ENCODE measurements around the gene RGL1.

- no peak for TF ChIP-seq POLR2A (IDR thresholded peaks at IDR 0.05; ENCODE audit: borderline replicate concordance, extremely low read depth, insufficient read depth, insufficient read length)
- no peak for TF ChIP-seq CTCF (IDR thresholded peaks at IDR 0.05 in 2 of 3, conservative IDR thresholded peaks at IDR 0.05 in 1 of 3; ENCODE audit: borderline replicate concordance in 1 of 3, insufficient read depth in 1 of 3, low read depth in 2 of 3, low read length in 2 of 3)
- TF ChIP-seq TCF7L2 (IDR thresholded peaks at IDR 0.05; ENCODE audit: borderline replicate concordance, extremely low read depth, insufficient read depth, insufficient read length) = no peak
- no peak for TF ChIP-seq REST (IDR thresholded peaks at IDR 0.05; ENCODE audit: low read depth)
- no peak for TF ChIP-seq SP1 (IDR thresholded peaks at IDR 0.05; ENCODE audit: low read depth)
- TF ChIP-seq EZH2 (IDR thresholded peaks at IDR 0.05) = no peak
- no peak for TF ChIP-seq CEBPB (IDR thresholded peaks at IDR 0.05; ENCODE audit: low read depth)
These were observed 66.2 kb downstream of the RGL1 start for GRCh38 chr1:183871142-183871541.
